Keratinocyte (primary cell): ENCODE data around the gene NLRP6.

Experiments used
- CTCF ChIP-seq, 3 experiments: IDR thresholded peaks in 1 of 3; conservative IDR thresholded peaks in 1 of 3; optimal IDR thresholded peaks in 1 of 3; 2 replicates in 2 of 3; 3 replicates in 1 of 3; pipeline versions ENCODE3 to v1.5.1; 2011; ENCODE audit warnings: low read length in 3 of 3, mild to moderate bottlenecking in 3 of 3, moderate library complexity in 2 of 3, control low read depth in 1 of 3, inconsistent platforms in 1 of 3; ENCODE audit not compliant: insufficient read depth in 2 of 3; ENCODE audit errors: extremely low read depth in 1 of 3
- EZH2 ChIP-seq: IDR thresholded peaks from one replicate; pipeline ENCODE4 v1.6.1; 2012; ENCODE audit warnings: inconsistent platforms, mild to moderate bottlenecking, low read length, moderate library complexity

- no peak for TF ChIP-seq CTCF (optimal IDR thresholded peaks at IDR 0.05 in 1 of 3, IDR thresholded peaks at IDR 0.05 in 1 of 3, conservative IDR thresholded peaks at IDR 0.05 in 1 of 3; ENCODE audit: extremely low read depth in 1 of 3, insufficient read depth in 2 of 3, low read length in 3 of 3)
- no peak for TF ChIP-seq EZH2
These were observed 21.9 kb downstream of the NLRP6 start for GRCh38 chr11:299951-300735.
